Keratinocyte (primary cell): Measurements from ENCODE around the gene TIAM2. TPM values are rescaled to one million over a fixed set of nuclear protein-coding genes. Genes with fewer than 3 reads are reported as not detected.

Source experiments
- DNase-seq: peaks from one replicate; pipeline ENCODE4 v3.0.0-alpha.2; 2011; ENCODE audit warnings: low read depth, missing footprints, low spot score
- FAIRE-seq: peaks from 2 replicates; lab custom pipeline; 2011; peaks lifted over from hg19 to GRCh38; lab: Jason Lieb, UNC
- H2AFZ ChIP-seq: 2 replicates; pipeline ENCODE4 v1.6.0; 2012; ENCODE audit warnings: low read length, control low read depth, inconsistent platforms; ENCODE audit not compliant: control insufficient read depth
- H3K27ac ChIP-seq: 2 replicates; pipeline ENCODE4 v1.5.1; 2011; ENCODE audit warnings: low read length; ENCODE audit not compliant: control insufficient read depth, insufficient read depth
- H3K27me3 ChIP-seq: 3 replicates; pipeline ENCODE4 v1.6.0; 2011; ENCODE audit warnings: low read length; ENCODE audit not compliant: control insufficient read depth, insufficient read depth; ENCODE audit errors: extremely low read depth
- H3K36me3 ChIP-seq, 2 experiments: 2 replicates in 1 of 2; 3 replicates in 1 of 2; pipeline ENCODE4 v1.5.1; 2011; ENCODE audit warnings: low read length in 2 of 2, mild to moderate bottlenecking in 1 of 2; ENCODE audit not compliant: control insufficient read depth in 2 of 2, insufficient read depth in 2 of 2; ENCODE audit errors: extremely low read depth in 1 of 2
- H3K4me1 ChIP-seq: 3 replicates; pipeline ENCODE4 v1.5.1; 2011; ENCODE audit warnings: low read length; ENCODE audit not compliant: control insufficient read depth, insufficient read depth; ENCODE audit errors: extremely low read depth
- H3K4me2 ChIP-seq: 3 replicates; pipeline ENCODE4 v1.6.0; 2011; ENCODE audit warnings: low read depth, low read length; ENCODE audit not compliant: control insufficient read depth, insufficient read depth; ENCODE audit errors: extremely low read depth
- H3K4me3 ChIP-seq, 3 experiments: fragments of 200-600 bp in 1 of 3; sonication (generic) in 1 of 3; 2 replicates in 2 of 3; 3 replicates in 1 of 3; pipeline ENCODE4 v1.5.1; 2011 to 2016; ENCODE audit warnings: low read length in 3 of 3, mild to moderate bottlenecking in 3 of 3, control low read depth in 2 of 3, inconsistent platforms in 1 of 3, low read depth in 1 of 3, mixed read lengths in 1 of 3, mixed run types in 1 of 3, moderate library complexity in 1 of 3; ENCODE audit not compliant: control insufficient read depth in 2 of 3, insufficient read depth in 2 of 3; ENCODE audit errors: extremely low read depth in 1 of 3
- H3K79me2 ChIP-seq: 2 replicates; pipeline ENCODE4 v1.6.0; 2012; ENCODE audit warnings: low read length; ENCODE audit not compliant: control insufficient read depth, insufficient read depth
- H3K9ac ChIP-seq: 3 replicates; pipeline ENCODE4 v1.6.0; 2011; ENCODE audit warnings: low read length; ENCODE audit not compliant: control insufficient read depth, insufficient read depth; ENCODE audit errors: extremely low read depth
- H3K9me1 ChIP-seq: 3 replicates; pipeline ENCODE4 v1.6.0; 2011; ENCODE audit warnings: low read length; ENCODE audit not compliant: control insufficient read depth, insufficient read depth; ENCODE audit errors: extremely low read depth
- H3K9me3 ChIP-seq: 2 replicates; pipeline ENCODE4 v1.5.1; 2012; ENCODE audit warnings: low read depth, low read length; ENCODE audit not compliant: control insufficient read depth
- H4K20me1 ChIP-seq: 3 replicates; pipeline ENCODE4 v1.6.0; 2011; ENCODE audit warnings: low read length; ENCODE audit not compliant: control insufficient read depth, insufficient read depth; ENCODE audit errors: extremely low read depth
- CTCF ChIP-seq, 3 experiments: IDR thresholded peaks in 1 of 3; conservative IDR thresholded peaks in 1 of 3; optimal IDR thresholded peaks in 1 of 3; 2 replicates in 2 of 3; 3 replicates in 1 of 3; pipeline versions ENCODE3 to v1.5.1; 2011; ENCODE audit warnings: low read length in 3 of 3, mild to moderate bottlenecking in 3 of 3, moderate library complexity in 2 of 3, control low read depth in 1 of 3, inconsistent platforms in 1 of 3; ENCODE audit not compliant: insufficient read depth in 2 of 3; ENCODE audit errors: extremely low read depth in 1 of 3
- EZH2 ChIP-seq: IDR thresholded peaks from one replicate; pipeline ENCODE4 v1.6.1; 2012; ENCODE audit warnings: inconsistent platforms, mild to moderate bottlenecking, low read length, moderate library complexity
- dilution Hi-C: fragments of 300-500 bp; cut with MboI; formaldehyde crosslinking; loops from one replicate; pipeline ENCODE4 v1.7.0; 2020; ENCODE audit warnings: low sequenced_read_pairs; ENCODE audit not compliant: extremely low pct_ligation_motif_present
- polyA plus RNA-seq, 5 experiments: library from polyadenylated mRNA; depleted of rRNA in 3 of 5; stranded (reverse) in 3 of 5; stranded (forward) in 1 of 5; unstranded in 1 of 5; fragments of >200 nt; gene quantifications; 1 replicate in 1 of 5; 2 replicates in 3 of 5; 3 replicates in 1 of 5; pipeline versions ENCODE4 v1.2.1 to v1.2.3, GENCODE V29; 2011 to 2012; ENCODE audit warnings: missing spikeins in 2 of 5, low read depth in 1 of 5, low replicate concordance in 1 of 5

The TIAM2 gene
- polyA plus RNA-seq, 1 donor (not counting 4 experiments of a cell fraction or from before 2014, with no cell fraction given): 4.0 TPM

- Histone ChIP-seq H3K27me3 (no peaks in the 10 kb centered on the region), H3K79me2 (no peaks in the 10 kb centered on the region), H3K9me1 (no peaks in the 10 kb centered on the region), H3K4me2 (no peak overlapping the region), H3K36me3 (no peaks in the 10 kb centered on the region), H4K20me1 (no peaks in the 10 kb centered on the region), H3K9me3 (no peaks in the 10 kb centered on the region), H3K9ac (no peak overlapping the region), H3K4me3 (no peak overlapping the region), H3K27ac (no peak overlapping the region), H2AFZ (no peak overlapping the region), H3K4me1 (no peaks in the 10 kb centered on the region)
- dilution Hi-C loops: no loop called here
- TF ChIP-seq EZH2 (no peak), CTCF (optimal IDR thresholded peaks at IDR 0.05 in 1 of 3, IDR thresholded peaks at IDR 0.05 in 1 of 3, conservative IDR thresholded peaks at IDR 0.05 in 1 of 3; ENCODE audit: extremely low read depth in 1 of 3, insufficient read depth in 2 of 3, low read length in 3 of 3) (no peak)
- no peak for FAIRE-seq
- DNase-seq: no peak
Measured at GRCh38 chr6:155075930-155076695, 81.0 kb downstream of the TIAM2 start.

GRCh38 chr6:155077331-155077730 is 82.2 kb downstream of the TIAM2 start:
- H3K4me2 ChIP-seq: no peak overlapping the region
- no peak overlapping the region for H2AFZ ChIP-seq
- H3K4me1 ChIP-seq: no peaks in the 10 kb centered on the region
- H3K9me1 ChIP-seq: no peaks in the 10 kb centered on the region
- no peak for DNase-seq
- H3K4me3 ChIP-seq: no peak overlapping the region
- TF ChIP-seq CTCF (optimal IDR thresholded peaks at IDR 0.05 in 1 of 3, IDR thresholded peaks at IDR 0.05 in 1 of 3, conservative IDR thresholded peaks at IDR 0.05 in 1 of 3; ENCODE audit: extremely low read depth in 1 of 3, insufficient read depth in 2 of 3, low read length in 3 of 3) (no peak), EZH2 (no peak)
- dilution Hi-C loops: no loop called here
- no peaks in the 10 kb centered on the region for H3K79me2 ChIP-seq
- no peaks in the 10 kb centered on the region for H3K36me3 ChIP-seq
- H4K20me1 ChIP-seq: no peaks in the 10 kb centered on the region
- H3K9me3 ChIP-seq: no peaks in the 10 kb centered on the region
- no peak for FAIRE-seq
- H3K9ac ChIP-seq: no peak overlapping the region
- H3K27me3 ChIP-seq: no peaks in the 10 kb centered on the region
- no peak overlapping the region for H3K27ac ChIP-seq
